Kidney epithelial cell (primary cell): Measurements from ENCODE around the gene TMTC1. TPM values are rescaled to one million over a fixed set of nuclear protein-coding genes. Genes with fewer than 3 reads are reported as not detected.

Source experiments
- DNase-seq: peaks from one replicate; pipeline ENCODE4 v3.0.0-alpha.2; 2010; ENCODE audit warnings: low read depth
- H3K27me3 ChIP-seq: 2 replicates; pipeline ENCODE4 v1.6.0; 2011; ENCODE audit warnings: low read length; ENCODE audit not compliant: control insufficient read depth, insufficient read depth
- H3K36me3 ChIP-seq: 2 replicates; pipeline ENCODE4 v1.5.1; 2011; ENCODE audit warnings: low read length; ENCODE audit not compliant: control insufficient read depth, insufficient read depth
- H3K4me3 ChIP-seq: 2 replicates; pipeline ENCODE4 v1.5.1; 2011; ENCODE audit warnings: low read depth, mild to moderate bottlenecking, control low read depth, low read length
- total RNA-seq: library from RNA; depleted of rRNA; stranded (reverse); fragments of >200 nt; gene quantifications from 2 replicates; pipeline ENCODE4 v1.2.3, GENCODE V29; 2015
- TF ChIP-seq, protein P1 (sequence below): IDR thresholded peaks from 2 replicates; pipeline ENCODE4 v1.5.1; 2011; ENCODE audit warnings: mild to moderate bottlenecking, moderate library complexity, low read length, control low read depth, inconsistent platforms; ENCODE audit not compliant: insufficient read depth, poor library complexity, severe bottlenecking

The TMTC1 gene
- total RNA-seq, 1 donor from 2014 or later = 1.6 TPM

DNA sequence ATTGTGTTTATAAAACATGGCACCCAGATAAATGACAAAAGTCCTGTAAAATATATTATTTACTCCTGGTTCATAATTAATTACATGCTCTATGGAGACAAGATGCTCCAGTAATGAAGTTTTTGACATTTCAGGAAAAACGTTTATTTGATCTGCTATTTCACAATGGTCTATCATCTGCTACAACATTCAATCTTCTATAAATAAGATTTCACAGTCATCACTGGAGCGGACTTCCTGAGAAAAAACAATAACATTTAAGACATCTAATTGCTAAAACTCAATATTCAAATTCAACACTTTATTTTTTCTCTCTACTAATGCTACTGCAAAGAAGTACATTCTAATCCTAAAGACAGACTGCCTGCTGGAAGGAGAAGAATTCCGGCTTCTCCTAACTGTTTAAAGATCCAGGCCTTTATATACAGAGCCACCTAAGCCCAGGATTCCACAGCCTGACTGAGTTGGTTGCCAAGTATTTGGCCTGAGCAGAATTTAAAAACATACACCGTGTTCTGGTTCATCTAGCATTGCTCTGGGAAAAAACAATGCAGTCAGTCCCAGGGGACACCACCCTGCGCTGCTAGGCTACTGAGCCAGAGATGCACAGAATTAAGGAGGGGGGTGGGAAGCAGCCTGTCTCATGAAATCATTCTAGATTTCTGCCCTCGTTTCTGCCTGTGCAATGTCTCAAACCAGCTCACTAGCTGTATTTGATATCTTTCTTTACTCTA, 58.0 kb downstream of the TMTC1 start:
- DNase-seq = no peak
- no peak overlapping the region for H3K4me3 ChIP-seq
- no peaks in the 10 kb centered on the region for H3K27me3 ChIP-seq
- TF ChIP-seq, protein P1, sequence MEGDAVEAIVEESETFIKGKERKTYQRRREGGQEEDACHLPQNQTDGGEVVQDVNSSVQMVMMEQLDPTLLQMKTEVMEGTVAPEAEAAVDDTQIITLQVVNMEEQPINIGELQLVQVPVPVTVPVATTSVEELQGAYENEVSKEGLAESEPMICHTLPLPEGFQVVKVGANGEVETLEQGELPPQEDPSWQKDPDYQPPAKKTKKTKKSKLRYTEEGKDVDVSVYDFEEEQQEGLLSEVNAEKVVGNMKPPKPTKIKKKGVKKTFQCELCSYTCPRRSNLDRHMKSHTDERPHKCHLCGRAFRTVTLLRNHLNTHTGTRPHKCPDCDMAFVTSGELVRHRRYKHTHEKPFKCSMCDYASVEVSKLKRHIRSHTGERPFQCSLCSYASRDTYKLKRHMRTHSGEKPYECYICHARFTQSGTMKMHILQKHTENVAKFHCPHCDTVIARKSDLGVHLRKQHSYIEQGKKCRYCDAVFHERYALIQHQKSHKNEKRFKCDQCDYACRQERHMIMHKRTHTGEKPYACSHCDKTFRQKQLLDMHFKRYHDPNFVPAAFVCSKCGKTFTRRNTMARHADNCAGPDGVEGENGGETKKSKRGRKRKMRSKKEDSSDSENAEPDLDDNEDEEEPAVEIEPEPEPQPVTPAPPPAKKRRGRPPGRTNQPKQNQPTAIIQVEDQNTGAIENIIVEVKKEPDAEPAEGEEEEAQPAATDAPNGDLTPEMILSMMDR = no peak
- H3K36me3 ChIP-seq = no peaks in the 10 kb centered on the region

DNA sequence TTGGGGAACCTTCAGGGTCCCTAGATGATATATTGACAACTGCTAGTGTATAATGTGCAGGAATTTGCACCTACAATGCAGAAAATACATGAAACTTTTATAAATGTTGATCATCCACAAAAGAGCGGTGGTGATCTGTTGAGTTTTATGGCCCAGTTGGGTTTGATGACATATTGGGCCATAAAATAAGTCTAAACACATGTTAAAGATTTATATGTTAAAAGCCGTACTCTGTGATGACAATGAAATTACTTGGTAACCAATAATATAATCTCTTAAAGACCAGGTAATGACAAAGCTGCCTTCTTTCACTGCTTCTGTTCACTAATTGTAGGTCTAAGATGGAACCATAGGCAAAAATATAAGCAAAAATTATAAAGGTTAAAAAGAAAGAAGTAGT, 61.6 kb downstream of the TMTC1 start:
- TF ChIP-seq, protein P1 = no peak
- no peaks in the 10 kb centered on the region for H3K27me3 ChIP-seq
- H3K4me3 ChIP-seq = no peak overlapping the region
- no peak for DNase-seq
- no peaks in the 10 kb centered on the region for H3K36me3 ChIP-seq

DNA sequence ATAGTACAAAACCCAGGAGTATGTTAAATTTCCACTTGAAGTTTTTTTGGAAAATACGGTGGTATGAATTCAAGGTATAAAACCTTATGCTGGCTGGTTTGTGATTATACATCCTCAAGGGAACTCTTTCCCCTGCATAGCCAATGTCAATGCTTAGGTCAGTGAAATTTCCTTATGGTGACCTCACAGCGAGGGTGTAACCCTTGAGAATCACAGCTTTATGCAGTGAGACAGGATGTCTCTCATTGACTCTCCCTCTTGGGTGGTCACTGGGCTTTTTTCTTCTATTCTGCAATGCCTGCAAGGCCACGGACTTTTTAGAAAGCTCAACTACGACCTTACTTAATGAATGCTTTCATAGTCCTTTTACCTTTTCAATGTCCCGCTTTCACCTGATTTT, 64.4 kb downstream of the TMTC1 start:
- Histone ChIP-seq H3K27me3 (no peaks in the 10 kb centered on the region), H3K4me3 (no peak overlapping the region)
- TF ChIP-seq, protein P1 = no peak

DNA sequence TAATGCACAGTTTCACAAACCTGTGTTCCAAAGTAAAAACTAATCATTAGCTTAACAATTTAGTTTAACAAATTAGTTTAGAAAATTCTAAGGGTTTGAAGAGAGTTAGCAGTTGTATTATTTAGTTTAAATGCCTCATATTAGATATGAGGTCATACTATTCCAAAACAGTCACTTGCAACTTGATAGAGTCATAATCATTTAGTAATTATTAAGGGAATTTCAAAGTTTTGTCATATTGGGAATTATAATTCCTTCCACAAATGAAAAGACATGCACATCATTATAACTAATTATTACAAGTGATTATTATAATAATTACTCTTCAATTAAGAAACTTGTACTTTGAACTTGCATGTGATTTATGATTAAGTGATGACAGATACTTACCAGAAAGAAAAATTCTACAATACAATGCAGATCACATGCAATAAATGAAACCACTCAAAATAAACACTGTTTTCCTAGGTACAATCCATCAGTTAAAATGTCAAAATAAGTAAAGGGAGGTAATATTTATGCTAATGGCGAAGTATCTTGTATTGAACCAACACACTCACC, 66.1 kb downstream of the TMTC1 start:
- H3K27me3 ChIP-seq = no peaks in the 10 kb centered on the region
- no peaks in the 10 kb centered on the region for H3K36me3 ChIP-seq
- no peak for DNase-seq
- no peak overlapping the region for H3K4me3 ChIP-seq
- TF ChIP-seq, protein P1 = no peak

More for the DNA sequence above, 64.4 kb downstream of the TMTC1 start:
- no peak for DNase-seq
- no peaks in the 10 kb centered on the region for H3K36me3 ChIP-seq

DNA sequence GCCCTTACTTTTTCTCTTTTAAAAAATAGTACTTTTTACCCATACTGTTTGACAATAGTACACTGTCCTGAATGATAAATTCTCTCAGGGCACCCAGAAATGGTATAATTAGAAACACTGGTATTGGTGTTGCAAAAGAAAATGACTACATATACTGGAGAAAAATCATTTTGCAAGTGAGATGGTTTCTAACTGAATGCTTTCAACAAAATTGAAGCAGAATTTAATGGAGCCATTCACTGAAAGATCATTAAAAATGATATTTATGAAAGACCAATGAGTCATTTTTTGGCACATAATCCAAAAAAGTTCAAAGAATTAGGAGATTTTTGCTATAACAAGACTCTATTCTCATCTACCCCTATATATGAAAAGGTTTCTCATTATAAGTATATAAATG, 68.8 kb downstream of the TMTC1 start:
- TF ChIP-seq, protein P1 = no peak
- DNase-seq = no peak
- H3K36me3 ChIP-seq = no peaks in the 10 kb centered on the region
- H3K4me3 ChIP-seq = no peak overlapping the region
- no peaks in the 10 kb centered on the region for H3K27me3 ChIP-seq

DNA sequence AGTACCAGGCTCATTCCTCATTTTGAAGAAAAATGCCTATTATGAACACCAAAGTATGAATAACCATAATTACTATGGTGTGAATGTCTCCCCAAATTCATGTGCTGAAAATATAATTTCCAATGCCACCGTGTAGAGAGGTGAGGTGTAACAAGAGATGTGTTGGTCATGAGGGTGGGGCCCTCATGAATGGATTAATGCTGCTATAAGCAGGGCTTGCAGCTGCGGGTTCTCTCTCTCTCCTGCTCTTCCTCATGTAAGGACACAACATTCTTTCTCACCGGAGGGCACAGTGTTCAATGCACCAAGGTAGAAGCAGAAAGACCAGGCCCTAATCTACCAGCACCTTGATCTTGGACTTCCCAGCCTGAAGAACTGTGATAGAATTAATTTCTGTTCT, 70.0 kb downstream of the TMTC1 start:
- TF ChIP-seq, protein P1 = no peak
- no peak for DNase-seq
- H3K4me3 ChIP-seq = no peak overlapping the region
- H3K27me3 ChIP-seq = no peaks in the 10 kb centered on the region
- H3K36me3 ChIP-seq = no peaks in the 10 kb centered on the region
